Testis (tissue), 3 donors: ENCODE measurements around the gene ASB13. TPM values are rescaled to one million over a fixed set of nuclear protein-coding genes. Genes with fewer than 3 reads are reported as not detected.

Experiments
- DNase-seq: peaks from one replicate; pipeline ENCODE4 v3.0.0-alpha.2; 2019
- H3K27ac ChIP-seq, 2 donors: fragments of 200-600 bp; sonication (generic); one replicate each; pipeline ENCODE4 v1.5.1; 2019
- H3K27me3 ChIP-seq: fragments of 200-600 bp; sonication (generic); one replicate; pipeline ENCODE4 v1.5.1; 2019
- H3K36me3 ChIP-seq: fragments of 200-600 bp; sonication (generic); one replicate; pipeline ENCODE4 v1.5.1; 2017; ENCODE audit warnings: low read depth; ENCODE audit errors: missing control alignments
- H3K4me1 ChIP-seq: fragments of 200-600 bp; sonication (generic); one replicate; pipeline ENCODE4 v1.5.1; 2019
- H3K4me3 ChIP-seq, 2 donors: fragments of 200-600 bp; sonication (generic); one replicate each; pipeline ENCODE4 v1.5.1; 2017 to 2019
- H3K9me3 ChIP-seq: fragments of 200-600 bp; sonication (generic); one replicate; pipeline ENCODE4 v1.5.1; 2017
- POLR2A ChIP-seq: fragments of 450-650 bp; IDR thresholded peaks from one replicate; pipeline ENCODE4 v1.6.1; 2017; ENCODE audit warnings: antibody characterized with exemption, mild to moderate bottlenecking, moderate library complexity
- WGBS, 2 donors: methylation state at CpG; one replicate each; pipeline ENCODE4 v1.1.5; 2018; 5-methylcytosine and 5-hydroxymethylcytosine counted together
- intact Hi-C: fragments of 100-400 bp; cut with DNase I; formaldehyde crosslinking; loops from one replicate; pipeline ENCODE4 v1.15.1; 2023; ENCODE audit warnings: low total_unique reads
- polyA plus RNA-seq: library from polyadenylated mRNA; stranded (reverse); fragments of 350-450 nt; fragmentation: Illumina TruSeq; extraction: RNeasy Lipid Tissue Mini Kit (QIAGEN cat#74804); gene quantifications from one replicate; pipeline ENCODE4 v1.2.3, GENCODE V29; 2014; ENCODE audit warnings: low read depth, low replicate concordance; ENCODE audit not compliant: insufficient read depth
- total RNA-seq, 2 donors: library from RNA; depleted of rRNA; stranded (reverse); fragments of >200 nt; gene quantifications; one replicate each; pipeline ENCODE4 v1.2.3, GENCODE V29; 2016
- TF ChIP-seq, protein P1 (sequence below), 3 experiments: fragments of 450-650 bp in 2 of 3; fragments of 200-600 bp in 1 of 3; sonication (generic) in 1 of 3; IDR thresholded peaks; one replicate each; pipeline ENCODE4 v1.5.1; 2016 to 2019; ENCODE audit warnings: antibody characterized with exemption in 3 of 3, mild to moderate bottlenecking in 2 of 3, moderate library complexity in 1 of 3

Gene ASB13
- total and polyA plus RNA-seq, 3 donors from 2014 or later = 9.4 to 14.1 (median 12.3) TPM

DNA sequence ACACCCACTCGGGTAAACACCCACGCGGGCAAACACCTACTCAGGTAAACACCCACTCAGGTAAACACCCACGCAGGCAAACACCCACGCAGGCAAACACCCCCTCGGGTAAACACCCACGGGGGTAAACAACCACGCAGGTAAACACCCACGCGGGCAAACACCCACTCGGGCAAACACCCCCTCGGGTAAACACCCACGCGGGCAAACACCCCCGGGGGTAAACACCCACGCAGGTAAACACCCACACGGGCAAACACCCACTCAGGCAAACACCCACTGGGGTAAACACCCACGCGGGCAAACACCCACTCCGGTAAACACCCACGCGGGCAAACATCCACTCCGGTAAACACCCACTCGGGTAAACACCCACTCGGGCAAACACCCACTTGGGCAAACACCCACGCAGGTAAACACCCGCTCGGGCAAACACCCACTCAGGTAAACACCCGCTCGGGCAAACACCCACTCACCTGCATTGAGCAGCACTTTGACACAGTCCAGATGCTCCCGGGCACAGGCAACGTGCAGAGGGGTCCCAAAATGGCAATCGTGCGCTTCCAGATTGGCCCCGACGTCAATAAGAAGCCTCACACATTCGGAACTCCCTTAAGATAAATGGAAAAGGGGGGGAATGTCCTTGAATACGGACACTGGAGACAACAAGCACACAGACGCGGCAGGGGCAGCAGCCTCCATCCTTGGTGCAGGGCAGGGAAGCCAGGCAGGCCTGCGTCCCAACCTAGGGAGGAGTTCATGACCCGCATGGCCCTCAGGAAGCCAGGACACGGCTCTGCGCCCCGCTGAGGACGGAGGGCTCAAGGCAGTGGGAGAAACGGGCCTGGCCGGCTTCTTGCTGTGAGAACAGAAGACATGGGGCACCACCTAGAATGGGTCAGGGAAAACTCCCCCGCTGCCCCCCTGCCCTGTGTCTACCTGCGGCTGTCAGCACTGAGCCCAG lies 17.6 kb downstream of the ASB13 start:
- Histone ChIP-seq H3K9me3 (no peaks in the 10 kb centered on the region), H3K27me3 (no peaks in the 10 kb centered on the region), H3K4me1 (peaks cover 50% of the 10 kb centered on the region), H3K36me3 (no peaks in the 10 kb centered on the region), H3K27ac (no peak overlapping the region), H3K4me3 (no peak overlapping the region)
- 82 to 91% methylated on average over 24 to 50 of the region's 50 CpGs for WGBS, 2 donors
- TF ChIP-seq, protein P1, sequence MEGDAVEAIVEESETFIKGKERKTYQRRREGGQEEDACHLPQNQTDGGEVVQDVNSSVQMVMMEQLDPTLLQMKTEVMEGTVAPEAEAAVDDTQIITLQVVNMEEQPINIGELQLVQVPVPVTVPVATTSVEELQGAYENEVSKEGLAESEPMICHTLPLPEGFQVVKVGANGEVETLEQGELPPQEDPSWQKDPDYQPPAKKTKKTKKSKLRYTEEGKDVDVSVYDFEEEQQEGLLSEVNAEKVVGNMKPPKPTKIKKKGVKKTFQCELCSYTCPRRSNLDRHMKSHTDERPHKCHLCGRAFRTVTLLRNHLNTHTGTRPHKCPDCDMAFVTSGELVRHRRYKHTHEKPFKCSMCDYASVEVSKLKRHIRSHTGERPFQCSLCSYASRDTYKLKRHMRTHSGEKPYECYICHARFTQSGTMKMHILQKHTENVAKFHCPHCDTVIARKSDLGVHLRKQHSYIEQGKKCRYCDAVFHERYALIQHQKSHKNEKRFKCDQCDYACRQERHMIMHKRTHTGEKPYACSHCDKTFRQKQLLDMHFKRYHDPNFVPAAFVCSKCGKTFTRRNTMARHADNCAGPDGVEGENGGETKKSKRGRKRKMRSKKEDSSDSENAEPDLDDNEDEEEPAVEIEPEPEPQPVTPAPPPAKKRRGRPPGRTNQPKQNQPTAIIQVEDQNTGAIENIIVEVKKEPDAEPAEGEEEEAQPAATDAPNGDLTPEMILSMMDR (IDR thresholded peaks at IDR 0.05) = no peak
- no peak for TF ChIP-seq POLR2A
- intact Hi-C loops = no loop called here
- no peak for DNase-seq

DNA sequence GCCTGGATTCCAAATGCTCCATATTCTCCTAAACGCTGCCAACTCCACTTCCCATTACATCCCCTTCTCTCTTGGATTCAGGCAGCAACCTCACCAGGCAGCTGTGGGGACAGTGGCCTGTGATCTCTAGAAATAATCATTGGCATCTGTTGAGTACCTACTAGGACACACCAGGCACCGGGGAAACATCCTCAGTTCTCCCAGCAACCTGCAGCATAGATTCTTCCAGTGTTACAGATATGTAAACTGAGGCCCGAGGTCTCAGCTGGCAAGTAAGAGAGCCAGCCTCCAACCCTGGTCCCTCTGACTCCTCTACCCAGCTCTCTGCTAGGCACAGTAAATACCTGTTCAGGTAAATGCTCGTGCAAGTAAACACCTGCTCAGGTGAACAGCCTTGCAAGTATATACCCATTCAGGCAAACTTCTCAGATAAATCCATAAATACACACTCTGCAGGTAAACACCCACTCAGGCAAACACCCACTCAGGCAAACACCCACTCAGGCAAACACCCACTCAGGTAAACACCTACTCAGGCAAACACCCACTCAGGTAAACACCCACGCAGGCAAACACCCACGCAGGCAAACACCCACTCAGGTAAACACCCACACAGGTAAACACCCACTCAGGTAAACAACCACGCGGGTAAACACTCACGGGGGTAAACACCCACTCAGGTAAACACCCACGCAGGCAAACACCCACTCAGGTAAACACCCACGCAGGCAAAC lies 18.7 kb downstream of the ASB13 start:
- WGBS, 2 donors = 87 to 90% methylated on average over 11 of the region's 11 CpGs
- H3K27ac ChIP-seq = peak overlapping the region in 1 of 2 donors; percentile 81

DNA sequence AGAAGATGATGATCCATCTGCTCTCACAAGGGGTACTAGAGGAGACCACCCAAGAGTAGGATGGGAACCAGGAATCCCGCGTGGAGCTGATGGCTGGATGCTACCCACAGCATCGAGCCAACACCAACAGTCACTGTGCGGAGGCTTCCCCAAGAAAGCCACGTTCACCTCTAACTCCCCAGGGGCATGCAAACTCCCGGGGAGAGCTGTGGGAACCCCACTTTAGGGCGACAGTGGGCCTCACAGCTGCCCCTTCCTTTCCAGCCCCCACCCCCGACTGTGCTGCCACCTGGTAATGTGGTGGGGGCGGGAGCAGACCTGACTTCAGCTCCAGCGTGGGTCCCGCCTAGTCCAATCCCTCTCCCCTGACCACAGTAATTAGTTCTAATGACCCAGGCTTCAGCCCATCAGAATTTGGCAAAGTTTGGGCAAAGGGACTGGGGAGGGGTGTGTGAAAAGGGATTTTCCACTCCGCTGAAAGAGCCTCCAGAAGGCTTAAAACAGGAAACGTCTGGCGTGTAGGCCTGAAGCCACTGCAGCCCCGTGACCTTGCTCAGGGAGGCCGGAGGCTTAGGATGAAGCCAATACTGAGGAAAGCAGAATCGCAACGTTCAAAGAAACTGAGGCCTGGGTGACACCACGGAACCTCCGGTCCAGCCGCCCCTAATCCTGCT lies 20.3 kb downstream of the ASB13 start:
- H3K36me3 ChIP-seq = no peaks in the 10 kb centered on the region
- WGBS, 2 donors = 46 to 59% methylated on average over 15 to 21 of the region's 21 CpGs
- peak; percentile 62 for DNase-seq
- TF ChIP-seq POLR2A = no peak
- no peaks in the 10 kb centered on the region for H3K27me3 ChIP-seq
- peaks cover 40% of the 10 kb centered on the region for H3K4me1 ChIP-seq
- intact Hi-C loops = no loop called here
- no peaks in the 10 kb centered on the region for H3K9me3 ChIP-seq
- H3K27ac ChIP-seq = peak overlapping the region; percentile 48 to 81
- no peak overlapping the region for H3K4me3 ChIP-seq

More for the DNA sequence above, 18.7 kb downstream of the ASB13 start:
- DNase-seq = no peak
- TF ChIP-seq, protein P1 (IDR thresholded peaks at IDR 0.05) = no peak
- TF ChIP-seq POLR2A = no peak
- Histone ChIP-seq H3K9me3 (no peaks in the 10 kb centered on the region), H3K27me3 (no peaks in the 10 kb centered on the region), H3K36me3 (no peaks in the 10 kb centered on the region), H3K4me1 (peaks cover 52% of the 10 kb centered on the region), H3K4me3 (no peak overlapping the region)
- intact Hi-C loops = no loop called here

GRCh38 chr10:5645375-5645774 lies 21.0 kb downstream of the ASB13 start:
- TF ChIP-seq POLR2A = no peak
- TF ChIP-seq, protein P1 (IDR thresholded peaks at IDR 0.05) = no peak
- Histone ChIP-seq H3K27ac (peak overlapping the region in 1 of 2 donors; percentile 81), H3K9me3 (no peaks in the 10 kb centered on the region), H3K36me3 (no peaks in the 10 kb centered on the region), H3K4me1 (peaks cover 33% of the 10 kb centered on the region), H3K4me3 (no peak overlapping the region), H3K27me3 (no peaks in the 10 kb centered on the region)
- DNase-seq = no peak
- intact Hi-C loops = no loop called here
- 62 to 63% methylated on average over 11 of the region's 11 CpGs for WGBS, 2 donors

DNA sequence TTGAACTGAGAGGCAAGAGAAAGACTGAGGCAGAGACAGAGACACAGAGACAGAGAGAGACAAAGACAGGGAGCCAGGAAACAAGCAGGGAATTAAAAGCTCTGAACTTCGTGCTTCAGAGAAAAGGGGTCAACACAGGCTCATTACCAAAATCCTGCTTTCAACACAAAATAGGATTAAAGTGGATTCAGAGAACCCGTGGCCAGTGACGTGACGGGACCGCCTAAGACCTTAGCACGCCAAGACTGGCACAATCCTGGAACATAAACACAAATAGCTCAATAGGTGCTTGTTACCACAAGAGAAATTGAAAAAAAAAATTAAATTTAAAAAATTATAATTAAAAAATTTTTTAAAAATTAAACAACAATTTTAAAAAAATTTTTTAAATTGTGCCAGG lies 21.5 kb downstream of the ASB13 start:
- TF ChIP-seq, protein P1 (IDR thresholded peaks at IDR 0.05) = no peak
- no peak for TF ChIP-seq POLR2A
- DNase-seq = no peak
- H3K4me1 ChIP-seq = peaks cover 29% of the 10 kb centered on the region
- H3K9me3 ChIP-seq = no peaks in the 10 kb centered on the region
- H3K27ac ChIP-seq = peak overlapping the region in 1 of 2 donors; percentile 81
- H3K4me3 ChIP-seq = no peak overlapping the region
- H3K36me3 ChIP-seq = no peaks in the 10 kb centered on the region
- intact Hi-C loops = no loop called here
- WGBS, 2 donors = 89% methylated on average over 6 of the region's 6 CpGs
- H3K27me3 ChIP-seq = no peaks in the 10 kb centered on the region
